GM18519 (cell line): ENCODE measurements around the gene RMND5B.

ENCODE experiments used
- ATAC-seq: cut with Tn5 transposase; IDR thresholded peaks from one replicate; pipeline ENCODE4 v1.9.1; 2021; ENCODE audit warnings: mild to moderate bottlenecking, moderate library complexity; ENCODE audit not compliant: unreplicated experiment, low FRiP score

The RMND5B gene

DNA sequence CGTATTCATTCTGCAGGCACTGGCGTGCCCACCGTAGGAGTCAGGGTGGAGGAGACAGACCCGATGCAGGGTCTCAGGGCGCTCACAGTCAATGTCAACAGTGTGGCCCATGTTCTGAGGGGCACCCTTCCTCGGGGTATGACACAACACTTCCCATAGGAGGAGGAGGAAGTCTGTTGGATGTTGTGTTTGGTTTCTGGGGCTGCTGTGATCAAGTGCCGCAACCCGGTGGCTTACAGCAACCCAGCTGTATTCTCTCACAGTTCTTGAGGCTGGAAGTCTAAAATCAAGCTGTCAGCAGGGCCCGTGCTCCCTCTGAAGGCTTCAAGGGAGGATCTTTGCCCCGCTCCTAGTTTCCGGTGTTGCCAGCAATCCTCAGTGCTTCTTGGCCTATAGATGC is 67.9 kb downstream of the RMND5B start:
- ATAC-seq, result no peak

DNA sequence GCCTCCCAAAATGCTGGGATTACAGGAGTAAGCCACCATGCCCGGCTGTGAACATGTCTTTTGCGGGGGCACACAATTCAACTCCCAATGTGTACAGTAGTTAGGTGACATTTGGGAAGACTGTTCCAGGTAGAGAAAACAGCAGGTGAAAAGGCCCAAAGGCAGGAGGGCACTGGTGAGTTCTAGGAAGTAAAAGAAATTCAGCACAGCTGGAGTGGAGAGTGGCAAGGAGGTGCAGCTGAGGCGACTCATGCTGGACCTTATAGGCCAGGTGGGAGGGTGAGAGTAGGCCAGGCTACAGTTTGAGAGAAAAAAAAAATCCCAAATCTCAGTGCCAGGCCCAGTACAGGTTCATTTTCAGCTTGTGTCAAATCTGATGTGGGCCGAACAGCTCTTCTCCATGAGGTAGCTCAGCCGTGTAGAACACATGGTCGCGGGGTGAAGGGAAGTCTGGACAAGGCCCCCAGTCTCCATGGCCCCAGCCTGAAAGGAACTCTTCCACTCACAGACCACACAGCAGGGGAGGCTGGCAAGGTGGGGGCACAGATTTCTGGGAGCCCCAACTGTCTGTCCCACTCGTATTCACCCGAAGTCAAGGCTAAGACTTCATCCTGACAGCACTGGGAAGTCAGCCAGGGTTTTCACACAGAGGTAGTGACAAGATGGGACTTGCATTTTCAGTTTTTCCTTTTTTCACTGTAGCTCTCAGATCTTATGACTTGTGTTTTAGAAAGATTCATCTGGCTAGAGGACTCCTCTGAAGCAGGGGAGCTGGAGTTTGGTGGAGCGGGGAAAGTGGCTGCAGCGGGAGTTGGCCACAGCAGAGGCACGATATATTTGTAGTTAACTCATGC is 69.0 kb downstream of the RMND5B start:
- no peak for ATAC-seq
